GM12872 (cell line): Measurements from ENCODE around the gene RTN4RL2.

Experiments used
- CTCF ChIP-seq: IDR thresholded peaks from 3 replicates; pipeline ENCODE4 v1.5.1; 2011; ENCODE audit warnings: low read depth, mild to moderate bottlenecking, low read length, moderate library complexity; ENCODE audit not compliant: insufficient read depth

RTN4RL2 gene

GRCh38 chr11:57421066-57421465 is 39.3 kb upstream of the RTN4RL2 start:
- no peak for TF ChIP-seq CTCF

- TF ChIP-seq CTCF: no peak
Observed at GRCh38 chr11:57421805-57422204, 38.5 kb upstream of the RTN4RL2 start.

- no peak for TF ChIP-seq CTCF
Observed at GRCh38 chr11:57422669-57423068, 37.7 kb upstream of the RTN4RL2 start.

GRCh38 chr11:57424137-57424791 is 36.1 kb upstream of the RTN4RL2 start:
- TF ChIP-seq CTCF: no peak

- no peak for TF ChIP-seq CTCF
Observed at GRCh38 chr11:57424792-57425564, 35.4 kb upstream of the RTN4RL2 start.

GRCh38 chr11:57425565-57426438 is 34.5 kb upstream of the RTN4RL2 start:
- no peak for TF ChIP-seq CTCF

GRCh38 chr11:57426439-57426928 is 33.8 kb upstream of the RTN4RL2 start:
- TF ChIP-seq CTCF: no peak
